Measurements from ENCODE around the gene TCERG1.

- TF ChIP-seq CTCF (IDR thresholded peaks at IDR 0.05; ENCODE audit: poor library complexity, severe bottlenecking) (no peak), EZH2 (IDR thresholded peaks at IDR 0.05; ENCODE audit: borderline replicate concordance, insufficient read depth, low read length, poor library complexity, severe bottlenecking) (no peak)
Observed at GRCh38 chr5:146425023-146425422, 22.1 kb upstream of the TCERG1 start.

Data from neural cell (in vitro differentiated cells).